ENCODE results near the gene IDH2.

IDH2 gene

GRCh38 chr15:90095521-90095959 is 6.7 kb downstream of the IDH2 start:
- TF ChIP-seq EZH2 (IDR thresholded peaks at IDR 0.05): no peak
- Histone ChIP-seq H3K9ac (ENCODE audit: insufficient read length) (no peak overlapping the region), H3K9me3 (ENCODE audit: low read depth, low read length) (no peaks in the 10 kb centered on the region), H3K4me3 (no peak overlapping the region), H3K36me3 (ENCODE audit: insufficient read depth, low read length) (peaks cover 16% of the 10 kb centered on the region; the same call in 1 of the 2 replicates), H3K27ac (peak overlapping the region; percentile 49; the same call in 1 of the 2 replicates)
- no peak for DNase-seq (ENCODE audit: low read depth, low spot score)

- Histone ChIP-seq H3K9ac (ENCODE audit: insufficient read length) (no peak overlapping the region), H3K36me3 (ENCODE audit: insufficient read depth, low read length) (peaks cover 56% of the 10 kb centered on the region), H3K27ac (no peak overlapping the region), H3K4me3 (no peak overlapping the region), H3K9me3 (ENCODE audit: low read depth, low read length) (no peaks in the 10 kb centered on the region)
- TF ChIP-seq POLR2AphosphoS5 (IDR thresholded peaks at IDR 0.05; ENCODE audit: borderline replicate concordance, low read depth, low read length) (no peak), EZH2 (IDR thresholded peaks at IDR 0.05) (no peak), FOXP2 (optimal IDR thresholded peaks at IDR 0.05; ENCODE audit: control extremely low read depth, extremely low read length, insufficient read depth) (no peak)
- no peak for DNase-seq (ENCODE audit: low read depth, low spot score)
These were observed 10.9 kb downstream of the IDH2 start for GRCh38 chr15:90091156-90091931.

GRCh38 chr15:90090226-90090848 is 11.9 kb downstream of the IDH2 start:
- DNase-seq (ENCODE audit: low read depth, low spot score): no peak
- peaks cover 64% of the 10 kb centered on the region for H3K36me3 ChIP-seq (ENCODE audit: insufficient read depth, low read length)
- H3K9me3 ChIP-seq (ENCODE audit: low read depth, low read length): no peaks in the 10 kb centered on the region
- H3K27ac ChIP-seq: no peak overlapping the region
- H3K9ac ChIP-seq (ENCODE audit: insufficient read length): no peak overlapping the region
- H3K4me3 ChIP-seq: no peak overlapping the region
- no peak for TF ChIP-seq FOXP2 (optimal IDR thresholded peaks at IDR 0.05; ENCODE audit: control extremely low read depth, extremely low read length, insufficient read depth)

GRCh38 chr15:90087454-90088154 is 14.7 kb downstream of the IDH2 start:
- DNase-seq (ENCODE audit: low read depth, low spot score): no peak
- TF ChIP-seq EZH2 (IDR thresholded peaks at IDR 0.05) (no peak), FOXP2 (optimal IDR thresholded peaks at IDR 0.05; ENCODE audit: control extremely low read depth, extremely low read length, insufficient read depth) (no peak), POLR2AphosphoS5 (IDR thresholded peaks at IDR 0.05; ENCODE audit: borderline replicate concordance, low read depth, low read length) (no peak)
- Histone ChIP-seq H3K4me3 (no peak overlapping the region), H3K9me3 (ENCODE audit: low read depth, low read length) (no peaks in the 10 kb centered on the region), H3K36me3 (ENCODE audit: insufficient read depth, low read length) (peaks cover 82% of the 10 kb centered on the region), H3K9ac (ENCODE audit: insufficient read length) (no peak overlapping the region), H3K27ac (no peak overlapping the region)

GRCh38 chr15:90086868-90087268 is 15.4 kb downstream of the IDH2 start:
- H3K9ac ChIP-seq (ENCODE audit: insufficient read length): no peak overlapping the region
- H3K4me3 ChIP-seq: no peak overlapping the region
- TF ChIP-seq POLR2AphosphoS5 (IDR thresholded peaks at IDR 0.05; ENCODE audit: borderline replicate concordance, low read depth, low read length) (no peak), FOXP2 (optimal IDR thresholded peaks at IDR 0.05; ENCODE audit: control extremely low read depth, extremely low read length, insufficient read depth) (no peak), EZH2 (IDR thresholded peaks at IDR 0.05) (no peak)
- no peak overlapping the region for H3K27ac ChIP-seq
- H3K9me3 ChIP-seq (ENCODE audit: low read depth, low read length): no peaks in the 10 kb centered on the region
- no peak for DNase-seq (ENCODE audit: low read depth, low spot score)
- H3K36me3 ChIP-seq (ENCODE audit: insufficient read depth, low read length): peaks cover 82% of the 10 kb centered on the region

GRCh38 chr15:90085565-90085964 is 16.7 kb downstream of the IDH2 start:
- TF ChIP-seq POLR2AphosphoS5 (IDR thresholded peaks at IDR 0.05; ENCODE audit: borderline replicate concordance, low read depth, low read length) (no peak), EZH2 (IDR thresholded peaks at IDR 0.05) (no peak), FOXP2 (optimal IDR thresholded peaks at IDR 0.05; ENCODE audit: control extremely low read depth, extremely low read length, insufficient read depth) (no peak)
- Histone ChIP-seq H3K27ac (no peak overlapping the region; the same call in 1 of the 2 replicates), H3K9me3 (ENCODE audit: low read depth, low read length) (no peaks in the 10 kb centered on the region), H3K9ac (ENCODE audit: insufficient read length) (peak overlapping the region; percentile 29), H3K4me3 (no peak overlapping the region), H3K36me3 (ENCODE audit: insufficient read depth, low read length) (peaks cover 75% of the 10 kb centered on the region)
- DNase-seq (ENCODE audit: low read depth, low spot score): no peak

- Histone ChIP-seq H3K36me3 (ENCODE audit: insufficient read depth, low read length) (peaks cover 70% of the 10 kb centered on the region), H3K27ac (no peak overlapping the region), H3K9me3 (ENCODE audit: low read depth, low read length) (no peaks in the 10 kb centered on the region), H3K9ac (ENCODE audit: insufficient read length) (no peak overlapping the region), H3K4me3 (no peak overlapping the region)
- TF ChIP-seq EZH2 (IDR thresholded peaks at IDR 0.05) (no peak), FOXP2 (optimal IDR thresholded peaks at IDR 0.05; ENCODE audit: control extremely low read depth, extremely low read length, insufficient read depth) (no peak), POLR2AphosphoS5 (IDR thresholded peaks at IDR 0.05; ENCODE audit: borderline replicate concordance, low read depth, low read length) (no peak)
- no peak for DNase-seq (ENCODE audit: low read depth, low spot score)
These were observed 17.3 kb downstream of the IDH2 start for GRCh38 chr15:90084876-90085423.

- Histone ChIP-seq H3K9me3 (ENCODE audit: low read depth, low read length) (no peaks in the 10 kb centered on the region), H3K36me3 (ENCODE audit: insufficient read depth, low read length) (peaks cover 61% of the 10 kb centered on the region), H3K9ac (ENCODE audit: insufficient read length) (no peak overlapping the region), H3K4me3 (no peak overlapping the region), H3K27ac (peak overlapping the region; percentile 71)
- TF ChIP-seq EZH2 (IDR thresholded peaks at IDR 0.05) (no peak), POLR2AphosphoS5 (IDR thresholded peaks at IDR 0.05; ENCODE audit: borderline replicate concordance, low read depth, low read length) (no peak)
- DNase-seq (ENCODE audit: low read depth, low spot score): no peak
These were observed 18.2 kb downstream of the IDH2 start for GRCh38 chr15:90083954-90084607.
